Fibroblast of gingiva (primary cell): ENCODE measurements around the gene NUTF2.
"Not testable (repeated sequence)": the region's sequence is repeated elsewhere in the genome, so short reads cannot be mapped to it uniquely, and the experiment has no call there.

ENCODE experiments used
- DNase-seq: peaks from one replicate; pipeline ENCODE4 v3.0.0-alpha.2; 2011; ENCODE audit warnings: low read depth

Gene NUTF2

GRCh38 chr16:67846320-67847063, at the start of gene NUTF2:
TSS of gene NUTF2 (plus strand) at chr16:67846933. CDS start at chr16:67865131, 18,198 bp downstream.
- peak; percentile 94 for DNase-seq

GRCh38 chr16:67800338-67800926, 46.3 kb upstream of the NUTF2 start:
- DNase-seq: no peak

GRCh38 chr16:67801241-67801640, 45.5 kb upstream of the NUTF2 start:
- DNase-seq: no peak

GRCh38 chr16:67801883-67802282, 44.9 kb upstream of the NUTF2 start:
- DNase-seq: no peak

DNA sequence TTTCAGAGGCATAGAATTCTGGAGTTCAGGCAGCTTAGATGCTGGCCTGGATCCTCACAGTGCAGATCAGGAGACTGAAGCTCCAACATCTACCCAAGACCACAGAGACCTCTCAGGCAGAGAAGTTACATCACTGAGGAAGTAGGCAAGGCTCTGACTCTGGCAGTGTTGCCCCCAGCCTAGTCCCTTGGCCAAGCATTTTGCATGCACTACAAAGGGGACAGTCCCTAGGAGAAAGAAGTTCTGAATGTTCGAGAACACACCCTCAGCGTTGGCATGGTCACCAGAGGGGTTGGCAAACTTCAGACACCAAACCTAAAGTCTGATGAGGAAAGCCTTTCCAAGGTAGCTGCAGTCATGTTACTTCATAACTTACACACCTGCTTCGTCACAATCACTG, 42.8 kb upstream of the NUTF2 start:
- DNase-seq: no peak

GRCh38 chr16:67804853-67805542, 41.7 kb upstream of the NUTF2 start:
- DNase-seq: no peak

DNA sequence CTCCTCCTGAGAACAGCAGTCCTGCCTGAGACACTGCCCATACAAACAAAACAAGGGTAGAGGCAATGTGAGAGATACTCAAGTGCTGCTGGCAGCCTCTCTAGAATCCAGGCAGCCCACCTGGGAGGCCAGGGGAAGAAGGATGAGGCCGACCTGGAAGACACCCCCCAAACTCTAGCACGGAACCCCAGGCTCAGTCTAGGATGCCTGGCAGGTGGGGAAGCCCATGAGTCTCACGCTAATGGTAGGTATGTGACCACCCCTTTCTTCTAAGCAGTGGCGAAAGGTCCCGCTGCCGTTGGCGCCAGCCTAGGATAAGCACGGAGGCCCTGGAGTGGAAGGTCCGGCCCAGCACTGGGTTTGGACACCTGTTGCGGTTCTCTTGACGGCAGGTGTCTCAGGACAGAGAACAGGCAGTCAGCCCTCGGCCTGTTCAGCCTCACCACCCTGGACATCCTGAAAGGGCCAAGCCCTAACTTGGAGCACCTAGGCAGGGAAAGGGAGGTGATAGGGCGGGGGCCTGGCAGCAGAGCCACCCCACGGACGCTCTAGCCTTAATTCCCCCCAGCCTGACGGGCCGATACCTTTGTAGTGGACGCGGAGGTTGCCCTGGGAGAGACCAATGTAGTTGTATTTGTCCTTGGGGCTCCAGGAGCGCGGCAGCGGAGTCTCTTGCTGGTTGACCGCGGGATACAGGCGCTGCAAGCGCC, 40.9 kb upstream of the NUTF2 start:
- no peak for DNase-seq

- peak; percentile 99 for DNase-seq
Observed at GRCh38 chr16:67806428-67807147, 40.1 kb upstream of the NUTF2 start, which contains the start of the genes RANBP10 and TSNAXIP1. TSS of gene RANBP10 (minus strand) at chr16:67806560. CDS start at chr16:67806536, 24 bp downstream. TSS of gene TSNAXIP1 (plus strand) at chr16:67806889. CDS start at chr16:67807150, 261 bp downstream.

GRCh38 chr16:67807148-67807682, 39.5 kb upstream of the NUTF2 start:
- DNase-seq: no peak

DNA sequence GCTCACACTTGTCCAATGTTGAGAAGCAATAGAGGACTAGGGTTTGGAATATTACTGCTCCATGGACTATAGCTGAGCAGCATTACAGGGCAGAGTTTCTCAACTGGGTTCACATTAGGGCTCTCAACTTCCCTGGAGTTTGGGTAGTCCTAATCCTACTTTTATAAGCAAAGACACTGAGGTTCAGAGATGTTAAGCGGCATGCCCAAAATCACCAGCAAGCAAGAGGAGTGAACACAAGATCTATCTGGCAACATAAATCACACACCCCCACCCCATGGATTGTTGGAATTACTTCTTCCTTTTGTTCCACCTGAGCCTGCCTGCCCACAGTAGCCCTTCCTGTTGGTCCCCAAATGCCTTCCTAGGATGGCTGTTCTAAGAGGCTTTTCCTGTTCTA, 34.8 kb upstream of the NUTF2 start:
- DNase-seq: no peak

- no peak for DNase-seq
Observed at GRCh38 chr16:67814567-67814966, 32.2 kb upstream of the NUTF2 start.

DNA sequence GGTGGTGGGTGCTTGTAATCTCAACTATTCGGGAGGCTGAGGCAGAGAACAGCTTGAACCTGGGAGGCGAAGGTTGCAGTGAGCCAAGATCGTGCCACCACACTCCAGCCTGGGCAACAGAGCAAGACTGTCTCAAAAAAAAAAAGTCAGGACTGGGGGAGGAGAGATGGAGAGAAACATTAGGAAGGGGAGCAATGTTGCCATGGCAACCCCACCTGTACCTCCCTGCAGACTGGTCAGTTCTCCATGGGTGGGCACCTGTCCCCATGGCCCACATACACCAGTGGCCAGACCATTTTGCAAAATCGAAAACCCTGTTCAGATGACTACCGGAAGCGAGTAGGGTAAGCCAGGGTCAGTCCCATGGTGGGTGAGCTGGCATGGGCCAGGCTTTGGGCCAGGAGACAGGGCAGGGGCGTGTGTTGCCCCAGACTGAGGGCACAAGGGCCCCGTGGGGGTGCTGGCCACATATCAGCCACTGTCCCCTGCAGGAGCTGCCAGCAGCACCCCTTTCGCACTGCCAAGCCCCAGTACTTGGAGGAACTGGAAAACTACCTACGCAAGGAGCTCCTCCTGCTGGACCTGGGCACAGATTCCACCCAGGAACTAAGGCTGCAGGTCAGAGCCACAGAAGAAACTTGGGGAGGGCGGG, 26.0 kb upstream of the NUTF2 start:
- DNase-seq: no peak

DNA sequence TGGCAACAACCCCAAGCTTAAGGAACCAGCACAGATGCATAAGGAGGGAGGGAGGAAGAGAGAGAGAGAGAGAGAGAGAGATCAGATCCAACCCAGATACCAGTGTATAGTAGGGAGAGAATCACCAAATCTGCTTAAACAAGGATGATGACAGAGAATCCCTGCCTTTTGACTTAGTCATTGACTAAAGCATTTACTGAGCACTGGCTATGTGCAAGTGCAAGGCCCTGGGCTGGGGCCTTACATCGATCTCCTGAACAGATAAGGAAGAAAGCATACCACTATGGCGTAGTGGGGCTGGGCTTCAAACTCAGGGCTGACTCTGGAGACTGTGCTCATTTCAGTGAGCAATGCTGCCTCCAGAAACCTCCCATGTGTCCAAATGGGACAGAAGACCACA, 24.2 kb upstream of the NUTF2 start:
- no peak for DNase-seq

DNA sequence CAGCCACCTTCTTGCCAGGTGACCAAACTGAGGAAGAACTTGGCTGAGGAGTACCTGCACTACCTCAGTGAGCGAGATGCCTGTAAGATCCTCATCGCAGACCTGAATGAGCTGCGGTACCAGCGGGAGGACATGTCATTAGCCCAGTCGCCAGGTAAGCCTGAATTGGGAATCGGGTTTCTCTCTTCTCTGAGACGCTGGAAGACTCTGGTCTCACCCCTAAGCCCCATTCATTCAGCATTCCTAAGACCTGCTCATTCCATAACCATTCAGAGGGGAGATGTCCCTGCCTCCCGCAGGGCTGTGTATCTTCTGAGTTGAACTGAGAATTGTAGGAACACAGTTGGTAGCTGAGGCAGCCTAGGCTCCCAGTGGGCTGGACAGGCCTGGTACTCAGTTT, 21.6 kb upstream of the NUTF2 start:
- no peak for DNase-seq

GRCh38 chr16:67825906-67826305, 20.8 kb upstream of the NUTF2 start:
- no peak for DNase-seq

DNA sequence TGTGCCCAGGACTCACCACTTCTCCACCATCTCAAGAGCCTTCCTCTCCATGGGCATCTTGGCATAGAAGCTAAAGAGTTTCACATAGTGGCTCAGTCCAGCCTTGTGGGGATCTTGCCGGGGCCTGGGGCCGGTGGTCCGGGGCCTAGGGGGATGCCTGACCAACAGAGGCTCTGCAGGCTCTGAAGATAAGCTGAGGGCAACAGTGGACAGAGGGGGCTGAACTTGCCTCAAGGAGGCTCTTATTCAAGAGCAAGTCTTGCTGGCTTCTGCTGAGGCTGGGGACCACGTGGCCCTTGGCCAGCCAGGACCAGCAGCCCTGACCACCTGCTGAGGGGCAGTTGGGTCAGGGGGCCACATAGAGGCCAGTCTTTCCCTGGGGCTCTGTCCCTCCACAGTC, 18.1 kb upstream of the NUTF2 start:
- no peak for DNase-seq

GRCh38 chr16:67833030-67833414, 13.7 kb upstream of the NUTF2 start:
- peak; percentile 48 for DNase-seq

DNA sequence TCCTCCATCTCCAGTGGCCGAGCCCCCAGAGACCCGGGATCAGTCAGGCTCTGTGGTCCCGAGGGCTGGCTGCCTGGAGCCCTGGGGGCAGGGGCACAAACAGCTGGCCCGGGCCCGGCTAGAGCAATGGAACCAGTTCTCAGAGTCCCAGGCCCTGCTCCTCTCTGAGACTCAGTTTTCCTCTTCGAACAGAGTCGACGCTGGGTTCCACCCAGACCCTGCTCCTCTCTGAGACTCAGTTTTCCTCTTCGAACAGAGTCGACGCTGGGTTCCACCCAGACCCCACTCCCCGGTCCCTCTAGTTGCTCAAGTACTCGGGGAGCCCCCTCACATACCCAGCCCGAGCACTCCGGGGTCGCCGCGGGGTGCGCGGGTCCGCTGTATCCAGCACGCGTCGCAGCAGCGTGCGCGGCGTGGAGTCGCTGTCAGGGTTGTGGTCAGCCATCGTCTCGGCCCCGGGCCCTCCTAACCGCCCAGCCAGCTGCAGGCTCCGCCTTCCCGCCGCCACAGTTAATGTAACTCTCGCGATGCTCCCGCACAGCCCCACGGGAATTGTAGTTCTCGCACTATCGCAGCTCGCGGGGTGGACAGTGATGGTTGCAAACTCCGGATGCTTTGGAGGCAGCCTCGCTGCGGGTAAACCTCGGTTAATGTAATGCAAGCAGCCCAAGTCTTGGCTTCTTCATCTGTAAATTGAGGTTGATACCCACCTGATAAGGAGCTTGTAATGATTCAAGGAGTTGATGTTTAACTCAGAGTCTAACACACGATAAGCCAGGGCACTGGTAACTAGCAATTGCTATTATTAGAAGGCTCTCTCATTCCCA, 13.1 kb upstream of the NUTF2 start:
- peak; percentile 82 for DNase-seq

DNA sequence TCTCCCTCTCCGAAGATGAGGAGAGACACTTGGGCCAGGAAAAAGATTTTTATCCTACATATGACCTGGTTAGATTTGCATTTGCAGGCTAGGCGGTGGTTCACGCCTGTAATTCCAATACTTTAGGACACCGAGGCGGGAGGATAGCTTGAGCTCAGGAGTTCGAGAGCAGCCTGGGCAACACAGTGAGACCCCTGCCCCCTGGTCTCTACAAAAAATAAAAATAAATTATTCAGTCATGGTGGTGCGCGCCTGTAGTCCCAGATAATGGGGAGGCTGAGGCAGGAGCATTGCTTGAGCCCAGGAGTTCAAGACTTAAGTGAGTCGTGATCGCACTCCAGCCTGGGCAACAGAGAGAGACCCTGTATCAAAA, 12.5 kb upstream of the NUTF2 start:
- no peak for DNase-seq

GRCh38 chr16:67837190-67837589, 9.5 kb upstream of the NUTF2 start:
- not testable (repeated sequence) for DNase-seq
